ENCODE results near the gene WWTR1.

- no peak for TF ChIP-seq CTCF (IDR thresholded peaks at IDR 0.05; ENCODE audit: low read length)
- TF ChIP-seq EZH2 (IDR thresholded peaks at IDR 0.05; ENCODE audit: borderline replicate concordance, low read length): no peak
Measured at GRCh38 chr3:149506540-149506939, 151.3 kb downstream of the WWTR1 start.

Data from OCI-LY1 (cell line).